ENCODE data around the gene IFT88.

GRCh38 chr13:20720499-20720898 is 153.5 kb downstream of the IFT88 start:
- TF ChIP-seq EZH2 (IDR thresholded peaks at IDR 0.05; ENCODE audit: low read length, missing control alignments) (no peak), CTCF (conservative IDR thresholded peaks at IDR 0.05 in 1 of 2, IDR thresholded peaks at IDR 0.05 in 1 of 2; ENCODE audit: low read depth in 1 of 2, low read length in 2 of 2) (no peak)

Data from fibroblast of lung (primary cell).